Endothelial cell of umbilical vein (primary cell): ENCODE data around the gene ARHGAP42. TPM values are rescaled to one million over a fixed set of nuclear protein-coding genes. Genes with fewer than 3 reads are reported as not detected.

Experiments
- BruUV-seq: library from RNA; stranded (reverse); fragments of 400-500 nt; replicated peaks from 2 replicates; lab custom pipeline; 2021; lab: Mats Ljungman, UMichigan
- CTCF ChIA-PET: fragments of 300-600, 350-600 bp; sonication (Branson Sonifier 250); formaldehyde crosslinking; loops from one replicate; lab custom pipeline; 2021; ENCODE audit warnings: antibody characterized with exemption, inconsistent platforms; lab: Charles Lee
- POLR2A ChIA-PET: fragments of 300-600, 350-600 bp; sonication (Branson Sonifier 250); formaldehyde crosslinking; loops from one replicate; lab custom pipeline; 2021; ENCODE audit warnings: antibody characterized with exemption, inconsistent platforms; lab: Charles Lee
- DNase-seq: peaks from one replicate; pipeline ENCODE4 v3.0.0-alpha.2; 2011; ENCODE audit warnings: low read depth, low spot score
- FAIRE-seq: peaks from 2 replicates; lab custom pipeline; 2011; peaks lifted over from hg19 to GRCh38; lab: Jason Lieb, UNC
- H2AFZ ChIP-seq: 2 replicates; pipeline ENCODE4 v1.6.0; 2012; ENCODE audit warnings: low read depth, low read length, control low read depth, inconsistent platforms
- H3K27ac ChIP-seq: 2 replicates; pipeline ENCODE4 v1.5.1; 2011; ENCODE audit warnings: low read depth, mild to moderate bottlenecking, control low read depth, low read length, moderate library complexity; ENCODE audit not compliant: insufficient read depth
- H3K27me3 ChIP-seq, 2 experiments: 2 replicates each; pipeline versions ENCODE4 v1.6.0 to v1.6.1; 2011; ENCODE audit warnings: low read length in 2 of 2, mixed read lengths in 1 of 2; ENCODE audit not compliant: control insufficient read depth in 2 of 2, insufficient read depth in 2 of 2
- H3K36me3 ChIP-seq, 2 experiments: 2 replicates in 1 of 2; 3 replicates in 1 of 2; pipeline ENCODE4 v1.5.1; 2011; ENCODE audit warnings: low read length in 2 of 2, mild to moderate bottlenecking in 1 of 2, moderate library complexity in 1 of 2; ENCODE audit not compliant: control insufficient read depth in 2 of 2, insufficient read depth in 2 of 2; ENCODE audit errors: extremely low read depth in 1 of 2
- H3K4me1 ChIP-seq: 3 replicates; pipeline ENCODE4 v1.5.1; 2011; ENCODE audit warnings: mild to moderate bottlenecking, low read length; ENCODE audit not compliant: control insufficient read depth, insufficient read depth; ENCODE audit errors: extremely low read depth
- H3K4me2 ChIP-seq: 2 replicates; pipeline ENCODE4 v1.6.1; 2011; ENCODE audit warnings: low read length, control low read depth, mixed read lengths; ENCODE audit not compliant: insufficient read depth
- H3K4me3 ChIP-seq, 3 experiments: fragments of 200-600 bp in 1 of 3; sonication (generic), shearing (Covaris generic) in 1 of 3; replicated peaks in 1 of 3; 2 replicates each; pipeline ENCODE4 v1.5.1; 2011 to 2016; ENCODE audit warnings: control low read depth in 3 of 3, low read length in 3 of 3, mild to moderate bottlenecking in 2 of 3, inconsistent platforms in 1 of 3, low read depth in 1 of 3, moderate library complexity in 1 of 3; ENCODE audit not compliant: insufficient read depth in 1 of 3
- H3K79me2 ChIP-seq: 2 replicates; pipeline ENCODE4 v1.6.0; 2012; ENCODE audit warnings: low read length, inconsistent platforms; ENCODE audit not compliant: control insufficient read depth, insufficient read depth
- H3K9ac ChIP-seq: replicated peaks from 2 replicates; pipeline ENCODE3; 2011; ENCODE audit warnings: low read length, control low read depth; ENCODE audit not compliant: insufficient read depth; ENCODE audit errors: extremely low read depth
- H3K9me1 ChIP-seq: replicated peaks from 3 replicates; pipeline ENCODE4 v1.6.0; 2011; ENCODE audit warnings: mild to moderate bottlenecking, low read length; ENCODE audit not compliant: control insufficient read depth, insufficient read depth; ENCODE audit errors: extremely low read depth
- H3K9me3 ChIP-seq: replicated peaks from 2 replicates; pipeline ENCODE4 v1.5.1; 2012; ENCODE audit warnings: low read length, inconsistent platforms; ENCODE audit not compliant: control insufficient read depth, insufficient read depth
- H4K20me1 ChIP-seq: replicated peaks from 2 replicates; pipeline ENCODE3; 2011; ENCODE audit warnings: mild to moderate bottlenecking, low read length; ENCODE audit not compliant: control insufficient read depth, insufficient read depth; ENCODE audit errors: extremely low read depth
- CTCF ChIP-seq, 2 donors: IDR thresholded peaks; 1 replicate in 1 of 2; 2 replicates in 1 of 2; pipeline ENCODE4 v1.5.1; 2011; ENCODE audit warnings: low read length in 2 of 2, mild to moderate bottlenecking in 2 of 2, moderate library complexity in 2 of 2, control low read depth in 1 of 2, inconsistent platforms in 1 of 2, low read depth in 1 of 2; ENCODE audit not compliant: insufficient read depth in 1 of 2; ENCODE audit errors: extremely low read depth in 1 of 2
- EZH2 ChIP-seq: IDR thresholded peaks from 2 replicates; pipeline ENCODE4 v1.6.1; 2012; ENCODE audit warnings: borderline replicate concordance, low read depth, mild to moderate bottlenecking, moderate library complexity, low read length, inconsistent platforms; ENCODE audit not compliant: severe bottlenecking
- GATA2 ChIP-seq: IDR thresholded peaks from 2 replicates; pipeline ENCODE4 v1.7.0; 2011; ENCODE audit warnings: low read depth, mild to moderate bottlenecking, moderate library complexity, mixed read lengths, low read length; ENCODE audit not compliant: insufficient read length, insufficient read depth
- JUN ChIP-seq: IDR thresholded peaks from 2 replicates; pipeline ENCODE4 v1.6.1; 2011; ENCODE audit warnings: borderline replicate concordance, low read depth; ENCODE audit not compliant: insufficient read length, insufficient read depth
- MAX ChIP-seq: IDR thresholded peaks from 2 replicates; pipeline ENCODE4 v1.6.1; 2011; ENCODE audit not compliant: insufficient read depth, insufficient read length
- MYC ChIP-seq: IDR thresholded peaks from one replicate; pipeline ENCODE4 v1.6.1; 2011; ENCODE audit warnings: mild to moderate bottlenecking, low read depth, low read length
- POLR2AphosphoS5 ChIP-seq: IDR thresholded peaks from 2 replicates; pipeline ENCODE4 v1.6.1; 2012; ENCODE audit warnings: low read depth, mild to moderate bottlenecking, control low read depth, low read length, moderate library complexity; ENCODE audit not compliant: insufficient read depth
- dilution Hi-C: fragments of 300-500 bp; cut with MboI; formaldehyde crosslinking; loops from one replicate; pipeline ENCODE4 v1.15.0; 2019; ENCODE audit warnings: low sequenced_read_pairs; ENCODE audit not compliant: extremely low pct_ligation_motif_present
- intact Hi-C: fragments of 100-400 bp; cut with micrococcal nuclease; formaldehyde crosslinking; loops from one replicate; pipeline ENCODE4 v1.10.0; 2022
- polyA plus RNA-seq, 4 experiments: library from polyadenylated mRNA; depleted of rRNA in 3 of 4; stranded (reverse) in 3 of 4; unstranded in 1 of 4; fragments of >200 nt; gene quantifications; 2 replicates each; pipeline versions ENCODE4 v1.2.1 to v1.2.3, GENCODE V29; 2011 to 2012; ENCODE audit warnings: missing spikeins in 1 of 4
- total RNA-seq: library from RNA; stranded (reverse); gene quantifications from 2 replicates; pipeline ENCODE4 v1.2.3, GENCODE V29; 2021

Gene ARHGAP42
- total and polyA plus RNA-seq, 2 donors (not counting 3 experiments of a cell fraction or from before 2014, with no cell fraction given): 1.8 to 2.4 TPM

- Histone ChIP-seq H3K4me3 (no peak overlapping the region), H3K4me1 (no peaks in the 10 kb centered on the region), H3K9me3 (no peaks in the 10 kb centered on the region), H3K27ac (no peak overlapping the region), H3K27me3 (no peaks in the 10 kb centered on the region), H3K36me3 (no peaks in the 10 kb centered on the region), H3K79me2 (no peaks in the 10 kb centered on the region), H3K9ac (no peak overlapping the region), H3K9me1 (no peaks in the 10 kb centered on the region), H3K4me2 (no peak overlapping the region), H4K20me1 (no peaks in the 10 kb centered on the region), H2AFZ (no peak overlapping the region)
- no peak for FAIRE-seq
- intact Hi-C loops: no loop called here
- dilution Hi-C loops: no loop called here
- ChIA-PET POLR2A (no interaction called here), CTCF (interaction anchor here (1.1 kb wide), 1 partner anchor 11 kb away, joined by 5 read pairs; no protein-coding TSS in a partner anchor)
- TF ChIP-seq POLR2AphosphoS5: no peak
- TF ChIP-seq CTCF (IDR thresholded peaks at IDR 0.05; ENCODE audit: extremely low read depth in 1 of 2, insufficient read depth in 1 of 2, low read depth in 1 of 2, low read length in 2 of 2): no peak
- no peak for DNase-seq
- BruUV-seq: no TSS peak
Measured at GRCh38 chr11:100991541-100991940, 304.5 kb downstream of the ARHGAP42 start.

GRCh38 chr11:100994966-100995365, 307.9 kb downstream of the ARHGAP42 start:
- H3K36me3 ChIP-seq: no peaks in the 10 kb centered on the region
- no peak for DNase-seq
- BruUV-seq: no TSS peak
- FAIRE-seq: no peak
- dilution Hi-C loops: no loop called here
- intact Hi-C loops: no loop called here
- no peaks in the 10 kb centered on the region for H3K79me2 ChIP-seq
- ChIA-PET POLR2A (no interaction called here), CTCF (no interaction called here)
- H3K4me1 ChIP-seq: no peaks in the 10 kb centered on the region
- no peaks in the 10 kb centered on the region for H4K20me1 ChIP-seq
- H3K9me3 ChIP-seq: no peaks in the 10 kb centered on the region
- no peak overlapping the region for H3K9ac ChIP-seq
- no peaks in the 10 kb centered on the region for H3K9me1 ChIP-seq
- H3K27me3 ChIP-seq: no peaks in the 10 kb centered on the region
- no peak overlapping the region for H2AFZ ChIP-seq
- no peak overlapping the region for H3K27ac ChIP-seq
- TF ChIP-seq EZH2 (no peak), JUN (no peak), MYC (no peak), MAX (no peak), CTCF (IDR thresholded peaks at IDR 0.05; ENCODE audit: extremely low read depth in 1 of 2, insufficient read depth in 1 of 2, low read depth in 1 of 2, low read length in 2 of 2) (no peak), GATA2 (no peak), POLR2AphosphoS5 (no peak)
- no peak overlapping the region for H3K4me3 ChIP-seq
- no peak overlapping the region for H3K4me2 ChIP-seq
